ENCODE data around the gene AUTS2. TPM values are rescaled to one million over a fixed set of nuclear protein-coding genes. Genes with fewer than 3 reads are reported as not detected.

The AUTS2 gene
- total RNA-seq, 2 experiments from 2014 or later = 2.4 to 3.0 TPM

DNA sequence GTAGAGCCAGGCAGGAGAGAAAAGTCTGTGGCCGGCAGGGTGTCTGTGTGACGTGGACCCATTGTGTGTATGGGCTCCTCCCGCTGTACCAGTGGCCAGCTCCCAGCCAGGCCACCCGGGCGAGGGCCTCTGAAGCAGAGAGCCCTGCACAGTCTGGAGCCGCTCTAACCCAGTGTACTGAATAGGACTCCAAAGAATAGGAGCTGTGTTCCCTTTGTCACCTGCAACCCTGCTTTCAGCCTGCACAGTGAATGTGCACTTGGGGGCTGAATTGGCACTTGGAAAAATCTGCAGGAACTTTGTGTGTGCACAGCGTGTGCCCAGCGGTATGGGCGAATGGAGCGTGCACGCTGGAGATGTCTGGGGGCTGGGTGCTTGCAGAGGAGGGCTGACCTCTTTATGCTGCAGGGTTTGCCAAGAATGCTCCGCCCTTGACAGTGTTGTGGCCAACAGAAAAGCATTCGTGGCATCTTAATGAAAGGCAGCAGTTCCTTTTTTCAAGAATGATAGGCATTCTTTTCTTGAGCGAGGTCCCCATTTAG, 216.2 kb downstream of the AUTS2 start:
- ATAC-seq (no peak), DNase-seq (no peak)
- Mint-ChIP-seq H3K9me3 (ENCODE audit: low read depth) (no peaks in the 10 kb centered on the region), H3K36me3 (ENCODE audit: low read depth) (no peaks in the 10 kb centered on the region), H3K4me1 (no peaks in the 10 kb centered on the region), H3K4me3 (no peak overlapping the region), H3K27ac (no peak overlapping the region), H3K27me3 (no peaks in the 10 kb centered on the region)
- intact Hi-C loops (cut with DNase I, micrococcal nuclease) = no loop called here
- CTCF ChIA-PET = no interaction called here
- POLR2A ChIA-PET = no interaction called here

DNA sequence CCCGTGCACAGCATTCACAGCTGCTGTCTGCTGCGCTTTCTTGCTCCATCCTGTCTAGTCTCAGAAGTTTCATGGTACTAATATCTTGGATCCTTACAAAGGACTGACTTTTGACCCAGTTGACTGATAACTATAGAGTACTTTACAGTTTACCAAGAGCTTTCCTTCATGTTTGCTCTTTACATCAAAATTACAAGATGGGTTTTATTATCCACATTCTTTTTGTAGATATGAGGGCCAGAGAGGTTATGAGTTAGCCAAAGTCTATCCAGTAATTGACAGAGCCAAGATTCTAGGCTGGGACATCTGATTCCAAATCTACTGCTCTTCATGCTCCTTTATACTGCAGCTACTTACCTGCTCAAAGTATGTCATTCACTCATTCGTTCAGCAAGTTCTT, 218.2 kb downstream of the AUTS2 start:
- no peaks in the 10 kb centered on the region for H3K4me1 Mint-ChIP-seq
- intact Hi-C loops (cut with DNase I, micrococcal nuclease) = no loop called here
- no peak overlapping the region for H3K4me3 Mint-ChIP-seq
- ChIA-PET CTCF (interaction anchor here (1.0 kb wide), 1 partner anchor 44 kb away, joined by 3 read pairs; no protein-coding TSS in a partner anchor), POLR2A (no interaction called here)
- H3K9me3 Mint-ChIP-seq (ENCODE audit: low read depth) = no peaks in the 10 kb centered on the region
- H3K27me3 Mint-ChIP-seq = peaks cover 2% of the 10 kb centered on the region
- DNase-seq = no peak
- no peaks in the 10 kb centered on the region for H3K36me3 Mint-ChIP-seq (ENCODE audit: low read depth)
- H3K27ac Mint-ChIP-seq = no peak overlapping the region
- no peak for ATAC-seq

DNA sequence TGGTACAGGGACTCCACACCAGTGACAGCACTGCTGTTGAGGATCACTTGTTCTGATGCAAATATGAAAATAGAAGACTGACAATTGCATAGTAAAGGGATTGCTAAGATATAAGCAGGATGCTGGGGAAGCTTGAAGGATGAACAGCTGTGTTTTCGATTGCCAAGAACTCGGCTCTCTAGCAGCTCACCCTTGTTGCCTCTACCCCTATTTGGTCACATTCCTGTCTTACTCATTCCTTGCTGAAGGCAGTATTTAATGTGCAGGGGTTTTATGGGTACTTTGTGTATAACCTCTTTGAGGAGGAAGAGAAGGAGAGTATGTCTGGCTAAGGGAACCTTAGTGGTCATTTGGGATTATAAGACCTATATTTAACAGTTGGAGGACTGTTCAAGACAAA, 218.8 kb downstream of the AUTS2 start:
- CTCF ChIA-PET = interaction anchor here (0.8 kb wide), 1 partner anchor 120 kb away, joined by 3 read pairs; no protein-coding TSS in a partner anchor
- H3K27me3 Mint-ChIP-seq = peaks cover 2% of the 10 kb centered on the region
- H3K36me3 Mint-ChIP-seq (ENCODE audit: low read depth) = no peaks in the 10 kb centered on the region

DNA sequence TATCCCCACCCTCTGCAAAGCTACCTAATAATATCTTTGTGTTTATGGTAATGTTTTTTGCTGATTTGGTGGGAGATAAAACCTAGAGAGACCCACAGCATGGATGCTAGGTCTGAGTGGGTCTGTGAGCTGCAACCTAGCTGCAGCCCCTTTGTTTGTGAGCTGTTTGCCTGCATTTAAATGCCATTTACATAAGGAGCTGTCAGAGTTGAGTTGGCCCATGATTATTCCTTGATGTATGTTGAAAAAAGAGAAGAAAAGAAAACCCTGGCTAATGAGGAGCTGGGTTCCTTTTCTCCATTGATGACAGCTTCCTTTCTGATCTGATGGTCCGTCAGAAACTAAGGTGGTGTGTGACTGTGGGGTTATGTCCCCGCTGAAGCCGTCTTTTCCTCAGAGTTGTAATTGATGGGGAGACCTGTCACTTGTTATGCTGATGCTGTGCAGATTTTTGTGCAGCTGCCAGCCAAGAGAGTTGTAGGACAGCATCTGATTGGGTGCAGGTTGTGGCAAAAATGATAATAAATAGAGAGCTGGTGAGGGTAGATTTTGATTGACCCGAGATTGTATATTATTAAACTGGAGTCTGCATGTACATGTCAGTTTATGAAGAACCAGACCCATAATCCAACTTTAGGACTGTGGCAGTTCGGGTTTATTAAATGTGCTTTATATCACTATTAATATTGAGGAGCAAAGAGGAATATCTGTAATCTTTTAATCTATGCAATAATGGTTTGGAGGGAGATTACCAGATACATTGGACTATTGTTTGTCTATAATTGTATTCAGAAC, 219.8 kb downstream of the AUTS2 start:
- no peak for DNase-seq
- H3K36me3 Mint-ChIP-seq (ENCODE audit: low read depth) = no peaks in the 10 kb centered on the region
- CTCF ChIA-PET = interaction anchor here (0.6 kb wide), 3 partner anchors 77 to 171 kb away, joined by 3 read pairs; no protein-coding TSS in a partner anchor
- no peak for ATAC-seq
- POLR2A ChIA-PET = no interaction called here
- no peak overlapping the region for H3K27ac Mint-ChIP-seq
- H3K9me3 Mint-ChIP-seq (ENCODE audit: low read depth) = no peaks in the 10 kb centered on the region
- intact Hi-C loops (cut with DNase I, micrococcal nuclease) = no loop called here
- no peak overlapping the region for H3K4me3 Mint-ChIP-seq
- H3K27me3 Mint-ChIP-seq = peaks cover 2% of the 10 kb centered on the region
- H3K4me1 Mint-ChIP-seq = no peaks in the 10 kb centered on the region

More for the DNA sequence above, 218.8 kb downstream of the AUTS2 start:
- POLR2A ChIA-PET = no interaction called here
- H3K27ac Mint-ChIP-seq = no peak overlapping the region
- no peaks in the 10 kb centered on the region for H3K9me3 Mint-ChIP-seq (ENCODE audit: low read depth)
- H3K4me1 Mint-ChIP-seq = no peaks in the 10 kb centered on the region
- H3K4me3 Mint-ChIP-seq = no peak overlapping the region
- intact Hi-C loops (cut with DNase I, micrococcal nuclease) = no loop called here
- ATAC-seq (no peak), DNase-seq (no peak)

DNA sequence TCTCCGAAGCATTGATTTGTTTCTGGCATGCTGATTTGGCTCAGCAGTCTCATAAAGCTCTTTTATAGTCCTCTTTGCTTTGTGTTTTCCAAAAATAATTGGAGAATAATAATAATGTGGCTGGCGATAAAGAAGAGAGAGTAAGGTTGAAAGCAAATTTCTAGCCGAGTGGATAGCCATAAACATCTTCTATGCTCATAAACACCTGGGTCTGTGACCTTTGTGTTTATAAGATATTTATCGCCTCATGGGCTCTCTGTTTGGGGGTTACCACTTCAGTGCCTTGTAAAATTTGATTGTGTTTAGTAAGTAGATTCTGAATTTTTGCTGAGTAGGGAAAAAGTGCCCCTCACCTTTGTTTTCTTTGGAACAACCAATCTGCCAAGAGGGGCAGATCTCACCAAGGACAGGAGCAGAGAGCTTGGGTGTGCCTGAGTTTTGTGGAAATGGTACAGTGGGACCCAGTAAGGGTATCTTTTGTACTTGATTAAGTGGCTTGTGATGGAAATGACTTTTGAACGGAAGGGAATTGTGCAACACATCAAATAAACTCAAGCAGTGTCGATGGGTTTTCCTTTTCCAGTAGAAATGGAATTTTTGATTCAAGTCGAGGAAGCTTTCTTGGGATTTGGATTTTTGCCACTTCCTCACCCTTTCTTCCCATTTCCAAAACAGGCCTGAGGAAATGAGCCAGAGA, 220.5 kb downstream of the AUTS2 start:
- intact Hi-C loops (cut with DNase I, micrococcal nuclease) = no loop called here
- no peak for DNase-seq
- H3K27me3 Mint-ChIP-seq = peaks cover 2% of the 10 kb centered on the region
- no peak for ATAC-seq
- no peak overlapping the region for H3K27ac Mint-ChIP-seq
- no peak overlapping the region for H3K4me3 Mint-ChIP-seq
- no peaks in the 10 kb centered on the region for H3K9me3 Mint-ChIP-seq (ENCODE audit: low read depth)
- ChIA-PET CTCF (interaction anchor here (0.6 kb wide), 2 partner anchors 76 to 112 kb away, joined by 3 read pairs; no protein-coding TSS in a partner anchor), POLR2A (no interaction called here)
- no peaks in the 10 kb centered on the region for H3K36me3 Mint-ChIP-seq (ENCODE audit: low read depth)
- no peaks in the 10 kb centered on the region for H3K4me1 Mint-ChIP-seq

DNA sequence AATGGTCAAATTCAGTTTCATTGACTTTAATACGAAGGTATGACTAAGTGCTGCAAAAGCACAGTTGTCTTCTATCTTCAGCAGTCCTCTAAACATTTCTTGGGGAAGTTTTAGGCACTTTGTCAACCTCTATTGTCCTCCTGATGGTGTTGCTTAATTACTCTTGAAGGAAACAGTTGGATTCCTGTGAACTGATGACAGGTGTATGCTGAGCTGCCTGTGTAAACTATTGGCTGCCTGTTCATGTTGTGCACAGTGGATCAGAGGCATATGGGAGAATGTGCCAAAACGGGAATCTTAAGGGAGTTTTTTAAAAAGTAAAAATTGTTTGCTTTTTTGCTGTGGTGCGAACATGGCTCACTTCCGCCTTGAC, 221.0 kb downstream of the AUTS2 start:
- H3K27ac Mint-ChIP-seq = no peak overlapping the region
- POLR2A ChIA-PET = no interaction called here
- intact Hi-C loops (cut with DNase I, micrococcal nuclease) = no loop called here

DNA sequence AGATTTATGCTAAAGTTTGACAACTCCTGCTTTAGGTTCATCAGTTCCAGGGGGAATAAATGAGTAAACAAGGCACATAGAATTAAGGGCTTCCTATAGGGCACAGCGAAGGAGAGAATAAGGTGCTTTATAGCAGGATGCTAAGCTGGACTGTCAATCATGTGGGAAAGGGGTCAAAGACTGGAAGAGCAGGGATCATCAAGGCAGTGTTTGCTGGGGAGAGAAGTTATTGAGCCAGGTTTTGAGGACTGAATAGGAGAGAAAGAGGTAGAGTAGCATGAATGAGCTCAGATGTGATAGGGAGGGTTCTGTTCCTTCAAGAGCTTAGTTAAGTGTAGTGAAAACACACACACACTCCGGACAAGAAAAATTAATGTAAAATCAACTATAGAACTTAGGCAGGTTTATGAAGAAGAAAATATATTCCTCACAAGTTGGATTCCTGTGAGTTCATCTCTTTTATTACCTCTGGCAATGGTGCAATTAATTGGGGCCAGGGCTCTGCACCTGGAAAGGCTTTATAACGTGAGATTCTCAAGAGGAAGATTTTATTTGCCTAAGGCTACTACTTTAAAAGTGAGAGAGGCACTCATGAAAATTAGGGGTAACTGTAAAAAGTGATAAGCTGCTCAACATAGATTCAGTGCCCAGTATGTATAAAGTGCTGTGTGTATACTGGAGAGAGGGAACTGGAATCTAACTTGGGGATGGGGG, 222.4 kb downstream of the AUTS2 start:
- ChIA-PET CTCF (no interaction called here), POLR2A (interaction anchor here (0.7 kb wide), 1 partner anchor 648 kb away, joined by 3 read pairs; no protein-coding TSS in a partner anchor)
- intact Hi-C loops (cut with DNase I, micrococcal nuclease) = no loop called here
- H3K4me1 Mint-ChIP-seq = peaks cover 5% of the 10 kb centered on the region
- H3K27ac Mint-ChIP-seq = no peak overlapping the region
- peaks cover 2% of the 10 kb centered on the region for H3K27me3 Mint-ChIP-seq
- no peak overlapping the region for H3K4me3 Mint-ChIP-seq
- ATAC-seq (no peak), DNase-seq (no peak)
- no peaks in the 10 kb centered on the region for H3K9me3 Mint-ChIP-seq (ENCODE audit: low read depth)
- H3K36me3 Mint-ChIP-seq (ENCODE audit: low read depth) = no peaks in the 10 kb centered on the region

More for the DNA sequence above, 221.0 kb downstream of the AUTS2 start:
- Mint-ChIP-seq H3K4me1 (no peaks in the 10 kb centered on the region), H3K4me3 (no peak overlapping the region), H3K9me3 (ENCODE audit: low read depth) (no peaks in the 10 kb centered on the region), H3K36me3 (ENCODE audit: low read depth) (no peaks in the 10 kb centered on the region), H3K27me3 (peaks cover 2% of the 10 kb centered on the region)
- no peak for DNase-seq
- no peak for ATAC-seq
- CTCF ChIA-PET = no interaction called here

DNA sequence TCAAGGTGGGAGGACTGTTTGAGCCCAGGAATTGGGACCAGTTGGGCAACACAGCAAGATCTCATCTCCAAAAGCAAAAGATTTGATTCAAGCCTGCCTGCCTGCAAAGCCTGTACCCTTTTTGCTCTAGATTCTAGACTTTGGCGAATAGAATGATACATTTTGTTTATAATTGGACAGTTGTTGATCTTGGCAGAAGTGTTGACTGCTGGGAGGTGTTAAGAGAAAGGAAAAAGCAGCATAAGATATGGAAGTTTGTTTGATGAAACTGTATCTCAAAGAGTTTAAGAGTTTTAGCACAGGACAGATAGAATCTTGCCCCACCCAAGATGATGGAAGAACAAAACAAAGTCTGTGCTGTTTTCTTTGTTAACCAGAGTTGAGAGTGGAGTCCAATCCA, 224.1 kb downstream of the AUTS2 start:
- intact Hi-C loops (cut with DNase I, micrococcal nuclease) = no loop called here
- Mint-ChIP-seq H3K9me3 (ENCODE audit: low read depth) (no peaks in the 10 kb centered on the region), H3K27me3 (peaks cover 2% of the 10 kb centered on the region), H3K4me3 (no peak overlapping the region), H3K36me3 (ENCODE audit: low read depth) (no peaks in the 10 kb centered on the region), H3K27ac (no peak overlapping the region), H3K4me1 (peaks cover 5% of the 10 kb centered on the region)
- DNase-seq (no peak), ATAC-seq (no peak)
- ChIA-PET POLR2A (no interaction called here), CTCF (interaction anchor here (0.7 kb wide), 2 partner anchors 129 to 859 kb away, joined by 3 read pairs; no protein-coding TSS in a partner anchor)

DNA sequence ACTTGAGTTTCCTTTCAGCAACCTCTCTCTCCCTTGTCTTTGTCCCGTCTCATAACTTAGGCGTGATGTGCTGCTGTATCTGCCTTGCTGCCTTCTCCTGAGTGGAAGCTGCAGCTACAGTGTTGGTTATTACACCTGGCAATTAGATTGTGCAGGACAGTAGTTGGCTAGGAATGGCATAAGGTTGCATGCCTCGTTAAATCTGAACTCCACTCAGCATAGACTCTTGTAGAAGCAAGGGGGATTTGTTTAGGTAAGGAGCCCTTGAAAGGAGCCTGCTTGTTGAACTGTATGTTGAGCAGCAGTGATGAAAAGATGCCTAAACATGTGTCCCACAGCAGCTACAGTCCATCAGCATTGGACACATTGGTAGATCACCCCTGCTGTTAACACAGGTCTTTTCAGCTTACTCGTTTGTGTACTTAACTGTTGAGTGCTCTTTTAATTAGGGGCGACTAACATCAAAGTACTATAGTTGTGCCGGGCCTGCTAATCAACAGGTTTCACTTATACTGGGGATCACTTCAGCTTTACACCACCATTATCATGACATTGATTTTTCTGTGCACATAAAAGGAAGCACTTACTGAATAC, 225.0 kb downstream of the AUTS2 start:
- POLR2A ChIA-PET = no interaction called here
- Mint-ChIP-seq H3K4me1 (peaks cover 5% of the 10 kb centered on the region), H3K9me3 (ENCODE audit: low read depth) (no peaks in the 10 kb centered on the region), H3K27ac (no peak overlapping the region), H3K36me3 (ENCODE audit: low read depth) (no peaks in the 10 kb centered on the region), H3K4me3 (no peak overlapping the region), H3K27me3 (peaks cover 4% of the 10 kb centered on the region)
- CTCF ChIA-PET = interaction anchor here (0.7 kb wide), 2 partner anchors 130 to 859 kb away, joined by 3 read pairs; no protein-coding TSS in a partner anchor
- ATAC-seq = no peak
- no peak for DNase-seq
- intact Hi-C loops (cut with DNase I, micrococcal nuclease) = no loop called here

DNA sequence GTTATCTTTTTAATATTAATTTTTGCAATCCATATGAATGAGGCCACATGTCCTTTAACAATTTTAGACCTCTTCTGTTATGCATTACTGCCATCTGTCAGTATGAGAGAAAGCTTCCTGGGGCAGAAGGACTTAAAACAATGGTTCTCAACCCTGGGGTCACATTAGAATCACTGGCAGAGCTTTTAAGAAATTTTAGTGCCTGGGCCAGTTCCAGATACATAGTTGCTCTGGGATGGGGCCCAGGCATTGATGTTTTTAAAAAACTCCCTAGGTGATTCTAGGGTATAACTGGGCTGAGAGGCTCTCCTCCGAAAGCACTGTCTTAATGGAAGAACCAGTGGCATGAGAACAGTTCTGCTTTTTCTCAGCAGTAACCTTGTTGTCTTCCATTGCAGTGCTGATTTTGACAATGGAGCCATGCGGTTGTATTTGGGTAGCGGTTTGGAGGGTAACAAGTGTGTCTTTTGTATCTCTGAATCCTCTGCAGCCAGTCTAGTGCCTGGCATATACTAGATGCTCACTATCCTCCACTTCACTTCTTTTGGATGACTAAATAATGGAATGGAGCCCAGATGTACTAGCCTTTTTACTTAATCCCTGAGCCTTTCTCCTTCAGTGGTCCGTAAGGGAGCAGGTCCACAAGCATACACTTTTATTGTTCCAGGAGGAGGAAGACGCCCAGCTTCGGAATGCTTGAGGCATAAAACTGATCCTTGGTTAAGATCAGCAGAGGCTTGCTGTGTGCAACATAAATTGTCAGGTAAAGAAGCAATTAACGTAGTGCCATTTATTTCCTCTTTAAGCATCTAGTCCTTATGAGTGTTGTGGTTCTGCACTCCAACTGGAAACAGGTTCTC, 227.1 kb downstream of the AUTS2 start:
- no peak overlapping the region for H3K27ac Mint-ChIP-seq
- CTCF ChIA-PET = interaction anchor here (0.6 to 0.9 kb wide), 2 partner anchors 147 to 330 kb away, joined by 3 to 4 read pairs; no protein-coding TSS in a partner anchor
- H3K27me3 Mint-ChIP-seq = peaks cover 5% of the 10 kb centered on the region
- H3K9me3 Mint-ChIP-seq (ENCODE audit: low read depth) = no peaks in the 10 kb centered on the region
- H3K4me3 Mint-ChIP-seq = no peak overlapping the region
- DNase-seq (no peak), ATAC-seq (no peak)
- intact Hi-C loops (cut with DNase I, micrococcal nuclease) = no loop called here
- POLR2A ChIA-PET = no interaction called here
- H3K36me3 Mint-ChIP-seq (ENCODE audit: low read depth) = no peaks in the 10 kb centered on the region
- H3K4me1 Mint-ChIP-seq = peaks cover 5% of the 10 kb centered on the region
